Activated CD8-positive, alpha-beta T cell treated with anti-CD3 and anti-CD28 coated beads, Interleukin-2, amount 10 ng/mL, durations not matched to agents 7 days and 5 days (primary cell): ENCODE results near the gene GAGE12G. TPM values are rescaled to one million over a fixed set of nuclear protein-coding genes. Genes with fewer than 3 reads are reported as not detected.
"Not testable (repeated sequence)": the region's sequence is repeated elsewhere in the genome, so short reads cannot be mapped to it uniquely, and the experiment has no call there.

Source experiments
- ATAC-seq: fragments of 150-1000 bp; cut with Tn5 transposase; one replicate; pipeline ENCODE4 v1.10.0; 2021; ENCODE audit warnings: moderate library complexity
- CTCF ChIA-PET: fragments of 350-600 bp; sonication (Branson Sonifier 250); formaldehyde crosslinking; loops from one replicate; lab custom pipeline; 2021; ENCODE audit warnings: antibody characterized with exemption; lab: Charles Lee
- POLR2A ChIA-PET: fragments of 350-600 bp; sonication (Branson Sonifier 250); formaldehyde crosslinking; loops from one replicate; lab custom pipeline; 2021; ENCODE audit warnings: antibody characterized with exemption; lab: Charles Lee
- DNase-seq: peaks from one replicate; pipeline ENCODE4 v3.0.0-alpha.2; 2020
- H3K27ac Mint-ChIP-seq: one replicate; pipeline ENCODE4 v1.8.0; 2021; ENCODE audit warnings: mild to moderate bottlenecking, mixed read lengths
- H3K27me3 Mint-ChIP-seq: one replicate; pipeline ENCODE4 v1.8.0; 2021; ENCODE audit warnings: low read depth, mixed read lengths
- H3K36me3 Mint-ChIP-seq: one replicate; pipeline ENCODE4 v1.8.0; 2021; ENCODE audit warnings: low read depth, mixed read lengths
- H3K4me1 Mint-ChIP-seq: one replicate; pipeline ENCODE4 v1.8.0; 2021; ENCODE audit warnings: low read depth, mixed read lengths
- H3K4me3 Mint-ChIP-seq: one replicate; pipeline ENCODE4 v1.8.0; 2021; ENCODE audit warnings: mild to moderate bottlenecking, mixed read lengths
- H3K9me3 Mint-ChIP-seq: one replicate; pipeline ENCODE4 v1.8.0; 2022; ENCODE audit warnings: mixed read lengths; ENCODE audit not compliant: insufficient read depth
- total RNA-seq, 2 experiments: library from RNA; stranded (reverse); gene quantifications; one replicate each; pipeline ENCODE4 v1.2.3, GENCODE V29; 2021

GAGE12G gene
- total RNA-seq = not detected

GRCh38 chrX:49570100-49570499 lies at the start of gene GAGE12G:
Gene GAGE12G, plus strand, starts transcription at chrX:49570400. Its CDS starts 1,155 bp downstream, at chrX:49571555.
- H3K27ac Mint-ChIP-seq, CTCF ChIA-PET, POLR2A ChIA-PET, H3K36me3 Mint-ChIP-seq, H3K4me1 Mint-ChIP-seq, H3K4me3 Mint-ChIP-seq, H3K9me3 Mint-ChIP-seq, DNase-seq, ATAC-seq, H3K27me3 Mint-ChIP-seq: not testable (repeated sequence)

- H3K4me3 Mint-ChIP-seq, DNase-seq, H3K27ac Mint-ChIP-seq, H3K4me1 Mint-ChIP-seq, ATAC-seq, POLR2A ChIA-PET, H3K36me3 Mint-ChIP-seq, H3K9me3 Mint-ChIP-seq, H3K27me3 Mint-ChIP-seq, CTCF ChIA-PET: not testable (repeated sequence)
Observed at GRCh38 chrX:49531877-49532276, 38.3 kb upstream of the GAGE12G start, which contains the start of gene GAGE12C. Gene GAGE12C, plus strand, starts transcription at chrX:49532177. Its CDS starts 1,155 bp downstream, at chrX:49533332.

GRCh38 chrX:49541433-49541832 lies 28.8 kb upstream of the GAGE12G start, which contains the start of gene GAGE12D:
Gene GAGE12D, plus strand, starts transcription at chrX:49541733. Its CDS starts 1,155 bp downstream, at chrX:49542888.
- H3K27ac Mint-ChIP-seq, CTCF ChIA-PET, POLR2A ChIA-PET, H3K4me1 Mint-ChIP-seq, DNase-seq, H3K36me3 Mint-ChIP-seq, H3K4me3 Mint-ChIP-seq, ATAC-seq, H3K9me3 Mint-ChIP-seq, H3K27me3 Mint-ChIP-seq: not testable (repeated sequence)

- ATAC-seq, H3K4me1 Mint-ChIP-seq, CTCF ChIA-PET, H3K27ac Mint-ChIP-seq, POLR2A ChIA-PET, DNase-seq, H3K27me3 Mint-ChIP-seq, H3K9me3 Mint-ChIP-seq, H3K4me3 Mint-ChIP-seq, H3K36me3 Mint-ChIP-seq: not testable (repeated sequence)
Observed at GRCh38 chrX:49550989-49551388, 19.2 kb upstream of the GAGE12G start, which contains the start of gene GAGE12E. Gene GAGE12E, plus strand, starts transcription at chrX:49551289. Its CDS starts 1,155 bp downstream, at chrX:49552444.

- CTCF ChIA-PET, H3K4me3 Mint-ChIP-seq, H3K27me3 Mint-ChIP-seq: not testable (repeated sequence)
Observed at GRCh38 chrX:49560542-49560941, 9.7 kb upstream of the GAGE12G start, which contains the start of gene GAGE12F. Gene GAGE12F, plus strand, starts transcription at chrX:49560842. Its CDS starts 1,155 bp downstream, at chrX:49561997.

GRCh38 chrX:49568728-49569127 lies 1.5 kb upstream of the GAGE12G start:
- H3K27ac Mint-ChIP-seq, H3K4me1 Mint-ChIP-seq, H3K9me3 Mint-ChIP-seq, DNase-seq, H3K27me3 Mint-ChIP-seq, CTCF ChIA-PET, H3K4me3 Mint-ChIP-seq, ATAC-seq, H3K36me3 Mint-ChIP-seq, POLR2A ChIA-PET: not testable (repeated sequence)

More at GRCh38 chrX:49560542-49560941, 9.7 kb upstream of the GAGE12G start, which contains the start of gene GAGE12F:
- H3K27ac Mint-ChIP-seq, DNase-seq, H3K4me1 Mint-ChIP-seq, ATAC-seq, H3K9me3 Mint-ChIP-seq, H3K36me3 Mint-ChIP-seq, POLR2A ChIA-PET: not testable (repeated sequence)

- H3K36me3 Mint-ChIP-seq = not testable (repeated sequence)
Observed at GRCh38 chrX:49569152-49569551, 1.0 kb upstream of the GAGE12G start.

GRCh38 chrX:49579649-49580048 lies 9.4 kb downstream of the GAGE12G start, which contains the start of gene GAGE12H:
Gene GAGE12H, plus strand, starts transcription at chrX:49579949. Its CDS starts 1,155 bp downstream, at chrX:49581104.
- CTCF ChIA-PET, POLR2A ChIA-PET, DNase-seq: not testable (repeated sequence)

More at GRCh38 chrX:49569152-49569551, 1.0 kb upstream of the GAGE12G start:
- H3K27ac Mint-ChIP-seq, H3K27me3 Mint-ChIP-seq, H3K4me3 Mint-ChIP-seq, DNase-seq, CTCF ChIA-PET, ATAC-seq, H3K9me3 Mint-ChIP-seq, H3K4me1 Mint-ChIP-seq, POLR2A ChIA-PET: not testable (repeated sequence)

GRCh38 chrX:49589196-49589595 lies 19.0 kb downstream of the GAGE12G start, which contains the start of gene GAGE2A:
Gene GAGE2A, plus strand, starts transcription at chrX:49589496. Its CDS starts 1,155 bp downstream, at chrX:49590651.
- H3K27me3 Mint-ChIP-seq, H3K4me3 Mint-ChIP-seq, H3K36me3 Mint-ChIP-seq, H3K27ac Mint-ChIP-seq, POLR2A ChIA-PET, H3K9me3 Mint-ChIP-seq, CTCF ChIA-PET, ATAC-seq, H3K4me1 Mint-ChIP-seq, DNase-seq: not testable (repeated sequence)

More at GRCh38 chrX:49579649-49580048, 9.4 kb downstream of the GAGE12G start, which contains the start of gene GAGE12H:
- not testable (repeated sequence) for H3K4me3 Mint-ChIP-seq, H3K4me1 Mint-ChIP-seq, H3K9me3 Mint-ChIP-seq, H3K27me3 Mint-ChIP-seq, ATAC-seq, H3K27ac Mint-ChIP-seq, H3K36me3 Mint-ChIP-seq

GRCh38 chrX:49589769-49590478 lies 19.7 kb downstream of the GAGE12G start:
- H3K9me3 Mint-ChIP-seq, CTCF ChIA-PET, H3K27ac Mint-ChIP-seq: not testable (repeated sequence)

GRCh38 chrX:49590488-49590887 lies 20.3 kb downstream of the GAGE12G start:
- DNase-seq, H3K9me3 Mint-ChIP-seq, CTCF ChIA-PET, ATAC-seq, POLR2A ChIA-PET, H3K4me1 Mint-ChIP-seq, H3K27ac Mint-ChIP-seq, H3K36me3 Mint-ChIP-seq, H3K4me3 Mint-ChIP-seq, H3K27me3 Mint-ChIP-seq: not testable (repeated sequence)

More at GRCh38 chrX:49589769-49590478, 19.7 kb downstream of the GAGE12G start:
- H3K27me3 Mint-ChIP-seq, H3K36me3 Mint-ChIP-seq, H3K4me3 Mint-ChIP-seq, ATAC-seq, POLR2A ChIA-PET, H3K4me1 Mint-ChIP-seq, DNase-seq: not testable (repeated sequence)

GRCh38 chrX:49598720-49599119 lies 28.5 kb downstream of the GAGE12G start, which contains the start of gene GAGE1:
Gene GAGE1, plus strand, starts transcription at chrX:49599020. Its CDS starts 1,155 bp downstream, at chrX:49600175.
- H3K4me3 Mint-ChIP-seq, H3K4me1 Mint-ChIP-seq, H3K9me3 Mint-ChIP-seq, H3K27ac Mint-ChIP-seq, DNase-seq, POLR2A ChIA-PET, H3K36me3 Mint-ChIP-seq, H3K27me3 Mint-ChIP-seq, ATAC-seq, CTCF ChIA-PET: not testable (repeated sequence)
